Panc1 (cell line): ENCODE data around the gene IGLL5. TPM values are rescaled to one million over a fixed set of nuclear protein-coding genes. Genes with fewer than 3 reads are reported as not detected.

Experiments used
- ATAC-seq: fragments of 200-7000 bp; cut with Tn5 transposase; 2 replicates; pipeline ENCODE4 v1.9.1; 2020; ENCODE audit warnings: mild to moderate bottlenecking, moderate library complexity
- BruUV-seq: library from RNA; stranded (reverse); fragments of 400-500 nt; replicated peaks from 2 replicates; lab custom pipeline; 2021; lab: Mats Ljungman, UMichigan
- CTCF ChIA-PET: fragments of 300-600 bp; sonication (Branson Sonifier 250); formaldehyde crosslinking; loops from one replicate; lab custom pipeline; 2022; ENCODE audit warnings: antibody characterized with exemption; lab: Charles Lee
- POLR2A ChIA-PET: fragments of 300-600 bp; sonication (Branson Sonifier 250); formaldehyde crosslinking; loops from one replicate; lab custom pipeline; 2022; ENCODE audit warnings: antibody characterized with exemption; lab: Charles Lee
- DNase-seq: peaks from one replicate; pipeline ENCODE4 v3.0.0-alpha.2; 2010; ENCODE audit warnings: low read depth, low spot score
- H3K27ac ChIP-seq: 2 replicates; pipeline ENCODE4 v1.5.1; 2011; ENCODE audit warnings: mild to moderate bottlenecking, low read length, inconsistent platforms
- H3K27me3 ChIP-seq: fragments of 200-500 bp; sonication (Bioruptor generic); 2 replicates; pipeline ENCODE4 v1.6.0; 2014; ENCODE audit warnings: low read length, inconsistent platforms; ENCODE audit not compliant: control insufficient read depth, insufficient read depth
- H3K36me3 ChIP-seq: fragments of 200-500 bp; sonication (Bioruptor generic); 2 replicates; pipeline ENCODE4 v1.5.1; 2014; ENCODE audit warnings: inconsistent platforms, mild to moderate bottlenecking, low read length, moderate library complexity; ENCODE audit not compliant: control insufficient read depth, insufficient read depth
- H3K4me1 ChIP-seq: 2 replicates; pipeline ENCODE4 v1.5.1; 2011; ENCODE audit warnings: inconsistent platforms, mild to moderate bottlenecking, low read length, moderate library complexity; ENCODE audit not compliant: control insufficient read depth, insufficient read depth
- H3K4me3 ChIP-seq, 2 experiments: 2 replicates each; pipeline ENCODE4 v1.5.1; 2011 to 2012; ENCODE audit warnings: low read depth in 2 of 2, low read length in 2 of 2, mild to moderate bottlenecking in 2 of 2, inconsistent platforms in 1 of 2, moderate library complexity in 1 of 2
- H3K9me3 ChIP-seq: fragments of 200-500 bp; sonication (Bioruptor generic); 2 replicates; pipeline ENCODE4 v1.5.1; 2014; ENCODE audit warnings: low read depth, mild to moderate bottlenecking, inconsistent platforms, low read length, moderate library complexity; ENCODE audit not compliant: control insufficient read depth, insufficient read depth
- POLR2AphosphoS5 ChIP-seq: IDR thresholded peaks from 2 replicates; pipeline ENCODE4 v1.6.1; 2012; ENCODE audit warnings: mild to moderate bottlenecking, low read depth, low read length, moderate library complexity
- SIN3A ChIP-seq: IDR thresholded peaks from 2 replicates; pipeline ENCODE4 v1.6.1; 2012; ENCODE audit warnings: low read depth, mild to moderate bottlenecking, low read length, moderate library complexity, borderline replicate concordance; ENCODE audit not compliant: insufficient read depth
- TCF7L2 ChIP-seq: IDR thresholded peaks from 2 replicates; pipeline ENCODE4 v1.6.1; 2011; ENCODE audit warnings: mild to moderate bottlenecking, low read depth, low read length, inconsistent platforms
- in situ Hi-C: cut with HindIII; loops from 2 replicates; pipeline ENCODE4 v1.10.0; 2016; ENCODE audit warnings: low sequenced_read_pairs, low pct_unique_long_range_greater_than_20kb
- intact Hi-C: fragments of 100-400 bp; cut with micrococcal nuclease; formaldehyde crosslinking; loops from one replicate; pipeline ENCODE4 v1.10.0; 2022; ENCODE audit not compliant: unreplicated experiment
- total RNA-seq: library from RNA; stranded (reverse); gene quantifications from one replicate; pipeline ENCODE4 v1.2.1, GENCODE V29; 2021; ENCODE audit not compliant: unreplicated experiment
- TF ChIP-seq, protein P1 (sequence below), 2 experiments: IDR thresholded peaks; 2 replicates each; pipeline ENCODE4 v1.6.1; 2011 to 2012; ENCODE audit warnings: low read depth in 2 of 2, control low read depth in 1 of 2, low read length in 1 of 2, mild to moderate bottlenecking in 1 of 2, moderate library complexity in 1 of 2; ENCODE audit not compliant: insufficient read depth in 1 of 2
- TF ChIP-seq, protein P2 (sequence below): fragments of 450-650 bp; IDR thresholded peaks from 2 replicates; pipeline ENCODE4 v1.5.1; 2017; ENCODE audit warnings: mild to moderate bottlenecking

Gene IGLL5
- total RNA-seq, 1 experiment from 2014 or later = not detected

DNA sequence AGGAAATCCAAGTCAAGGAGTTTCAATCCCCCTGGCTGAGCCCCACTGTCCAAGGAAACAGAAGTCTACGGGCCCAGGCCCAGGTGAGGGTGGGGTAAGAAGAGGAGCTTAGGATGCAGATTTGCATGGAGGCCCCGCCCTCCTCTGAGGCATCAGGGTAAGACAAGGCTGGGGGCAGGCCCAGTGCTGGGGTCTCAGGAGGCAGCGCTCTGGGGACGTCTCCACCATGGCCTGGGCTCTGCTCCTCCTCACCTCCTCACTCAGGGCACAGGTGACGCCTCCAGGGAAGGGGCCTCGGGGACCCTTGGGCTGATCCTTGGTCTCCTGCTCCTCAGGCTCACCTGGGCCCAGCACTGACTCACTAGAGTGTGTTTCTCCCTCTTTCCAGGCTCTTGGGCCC is 31.3 kb upstream of the IGLL5 start:
- CTCF ChIA-PET = no interaction called here
- TF ChIP-seq, protein P1, sequence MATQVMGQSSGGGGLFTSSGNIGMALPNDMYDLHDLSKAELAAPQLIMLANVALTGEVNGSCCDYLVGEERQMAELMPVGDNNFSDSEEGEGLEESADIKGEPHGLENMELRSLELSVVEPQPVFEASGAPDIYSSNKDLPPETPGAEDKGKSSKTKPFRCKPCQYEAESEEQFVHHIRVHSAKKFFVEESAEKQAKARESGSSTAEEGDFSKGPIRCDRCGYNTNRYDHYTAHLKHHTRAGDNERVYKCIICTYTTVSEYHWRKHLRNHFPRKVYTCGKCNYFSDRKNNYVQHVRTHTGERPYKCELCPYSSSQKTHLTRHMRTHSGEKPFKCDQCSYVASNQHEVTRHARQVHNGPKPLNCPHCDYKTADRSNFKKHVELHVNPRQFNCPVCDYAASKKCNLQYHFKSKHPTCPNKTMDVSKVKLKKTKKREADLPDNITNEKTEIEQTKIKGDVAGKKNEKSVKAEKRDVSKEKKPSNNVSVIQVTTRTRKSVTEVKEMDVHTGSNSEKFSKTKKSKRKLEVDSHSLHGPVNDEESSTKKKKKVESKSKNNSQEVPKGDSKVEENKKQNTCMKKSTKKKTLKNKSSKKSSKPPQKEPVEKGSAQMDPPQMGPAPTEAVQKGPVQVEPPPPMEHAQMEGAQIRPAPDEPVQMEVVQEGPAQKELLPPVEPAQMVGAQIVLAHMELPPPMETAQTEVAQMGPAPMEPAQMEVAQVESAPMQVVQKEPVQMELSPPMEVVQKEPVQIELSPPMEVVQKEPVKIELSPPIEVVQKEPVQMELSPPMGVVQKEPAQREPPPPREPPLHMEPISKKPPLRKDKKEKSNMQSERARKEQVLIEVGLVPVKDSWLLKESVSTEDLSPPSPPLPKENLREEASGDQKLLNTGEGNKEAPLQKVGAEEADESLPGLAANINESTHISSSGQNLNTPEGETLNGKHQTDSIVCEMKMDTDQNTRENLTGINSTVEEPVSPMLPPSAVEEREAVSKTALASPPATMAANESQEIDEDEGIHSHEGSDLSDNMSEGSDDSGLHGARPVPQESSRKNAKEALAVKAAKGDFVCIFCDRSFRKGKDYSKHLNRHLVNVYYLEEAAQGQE (IDR thresholded peaks at IDR 0.05; ENCODE audit: insufficient read depth in 1 of 2, low read depth in 2 of 2, low read length in 1 of 2) = no peak
- TF ChIP-seq TCF7L2 (no peak), POLR2AphosphoS5 (no peak), SIN3A (no peak)
- TF ChIP-seq, protein P2, sequence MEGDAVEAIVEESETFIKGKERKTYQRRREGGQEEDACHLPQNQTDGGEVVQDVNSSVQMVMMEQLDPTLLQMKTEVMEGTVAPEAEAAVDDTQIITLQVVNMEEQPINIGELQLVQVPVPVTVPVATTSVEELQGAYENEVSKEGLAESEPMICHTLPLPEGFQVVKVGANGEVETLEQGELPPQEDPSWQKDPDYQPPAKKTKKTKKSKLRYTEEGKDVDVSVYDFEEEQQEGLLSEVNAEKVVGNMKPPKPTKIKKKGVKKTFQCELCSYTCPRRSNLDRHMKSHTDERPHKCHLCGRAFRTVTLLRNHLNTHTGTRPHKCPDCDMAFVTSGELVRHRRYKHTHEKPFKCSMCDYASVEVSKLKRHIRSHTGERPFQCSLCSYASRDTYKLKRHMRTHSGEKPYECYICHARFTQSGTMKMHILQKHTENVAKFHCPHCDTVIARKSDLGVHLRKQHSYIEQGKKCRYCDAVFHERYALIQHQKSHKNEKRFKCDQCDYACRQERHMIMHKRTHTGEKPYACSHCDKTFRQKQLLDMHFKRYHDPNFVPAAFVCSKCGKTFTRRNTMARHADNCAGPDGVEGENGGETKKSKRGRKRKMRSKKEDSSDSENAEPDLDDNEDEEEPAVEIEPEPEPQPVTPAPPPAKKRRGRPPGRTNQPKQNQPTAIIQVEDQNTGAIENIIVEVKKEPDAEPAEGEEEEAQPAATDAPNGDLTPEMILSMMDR = no peak
- ATAC-seq (no peak), DNase-seq (no peak)
- no peaks in the 10 kb centered on the region for H3K36me3 ChIP-seq
- H3K9me3 ChIP-seq = no peaks in the 10 kb centered on the region
- peaks cover 9% of the 10 kb centered on the region for H3K27me3 ChIP-seq
- H3K27ac ChIP-seq = no peak overlapping the region
- no peak overlapping the region for H3K4me3 ChIP-seq
- in situ Hi-C loops (no loop called here), intact Hi-C loops (no loop called here)
- POLR2A ChIA-PET = no interaction called here
- no peaks in the 10 kb centered on the region for H3K4me1 ChIP-seq
- no TSS peak for BruUV-seq

DNA sequence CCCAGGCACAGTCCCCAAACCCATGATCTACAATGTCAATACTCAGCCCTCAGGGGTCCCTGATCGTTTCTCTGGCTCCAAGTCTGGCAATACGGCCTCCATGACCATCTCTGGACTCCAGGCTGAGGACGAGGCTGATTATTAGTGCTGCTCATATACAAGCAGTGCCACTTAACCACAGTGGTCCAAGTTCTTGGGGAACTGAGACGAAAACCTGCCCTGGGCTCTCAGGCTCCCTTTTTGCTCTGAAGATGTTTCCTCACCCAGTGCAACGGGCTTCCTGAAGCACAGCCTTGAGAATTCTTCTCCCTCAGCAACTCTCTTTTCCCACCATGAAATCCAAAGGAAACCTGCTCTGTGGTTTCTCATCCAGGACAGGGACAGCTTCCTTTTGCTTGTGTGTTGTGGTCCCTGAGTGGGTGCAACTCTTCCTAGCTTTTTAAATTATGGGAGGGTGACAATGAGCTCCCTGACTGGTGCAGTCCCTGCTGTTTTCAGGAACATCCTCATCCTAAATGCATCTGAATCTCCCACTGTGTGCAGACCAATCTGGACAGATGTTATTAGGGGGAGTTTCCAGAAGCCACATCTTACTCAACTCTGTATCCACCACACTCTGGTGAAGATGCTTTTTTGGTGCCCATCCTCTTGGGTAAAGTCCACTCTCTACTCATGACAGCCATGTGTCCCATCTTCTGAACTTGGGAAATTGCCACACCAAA is 30.6 kb upstream of the IGLL5 start:
- no peak for ATAC-seq
- H3K27me3 ChIP-seq = peaks cover 9% of the 10 kb centered on the region
- ChIA-PET CTCF (interaction anchor here (0.9 kb wide), 1 partner anchor 112 kb away, joined by 3 read pairs; no protein-coding TSS in a partner anchor), POLR2A (no interaction called here)
- no peaks in the 10 kb centered on the region for H3K4me1 ChIP-seq
- H3K9me3 ChIP-seq = no peaks in the 10 kb centered on the region
- in situ Hi-C loops (no loop called here), intact Hi-C loops (no loop called here)
- BruUV-seq = no TSS peak
- H3K36me3 ChIP-seq = no peaks in the 10 kb centered on the region
- no peak overlapping the region for H3K4me3 ChIP-seq
- H3K27ac ChIP-seq = no peak overlapping the region
- TF ChIP-seq SIN3A (no peak), POLR2AphosphoS5 (no peak), TCF7L2 (no peak)
- TF ChIP-seq, protein P2 = no peak
- DNase-seq = no peak
